Panc1 (cell line): ENCODE results near the gene LGI2. TPM values are rescaled to one million over a fixed set of nuclear protein-coding genes. Genes with fewer than 3 reads are reported as not detected.
"Not testable (repeated sequence)": the region's sequence is repeated elsewhere in the genome, so short reads cannot be mapped to it uniquely, and the experiment has no call there.

Experiments
- ATAC-seq: fragments of 200-7000 bp; cut with Tn5 transposase; 2 replicates; pipeline ENCODE4 v1.9.1; 2020; ENCODE audit warnings: mild to moderate bottlenecking, moderate library complexity
- BruUV-seq: library from RNA; stranded (reverse); fragments of 400-500 nt; replicated peaks from 2 replicates; lab custom pipeline; 2021; lab: Mats Ljungman, UMichigan
- CTCF ChIA-PET: fragments of 300-600 bp; sonication (Branson Sonifier 250); formaldehyde crosslinking; loops from one replicate; lab custom pipeline; 2022; ENCODE audit warnings: antibody characterized with exemption; lab: Charles Lee
- POLR2A ChIA-PET: fragments of 300-600 bp; sonication (Branson Sonifier 250); formaldehyde crosslinking; loops from one replicate; lab custom pipeline; 2022; ENCODE audit warnings: antibody characterized with exemption; lab: Charles Lee
- DNase-seq: peaks from one replicate; pipeline ENCODE4 v3.0.0-alpha.2; 2010; ENCODE audit warnings: low read depth, low spot score
- H3K27ac ChIP-seq: 2 replicates; pipeline ENCODE4 v1.5.1; 2011; ENCODE audit warnings: mild to moderate bottlenecking, low read length, inconsistent platforms
- H3K27me3 ChIP-seq: fragments of 200-500 bp; sonication (Bioruptor generic); 2 replicates; pipeline ENCODE4 v1.6.0; 2014; ENCODE audit warnings: low read length, inconsistent platforms; ENCODE audit not compliant: control insufficient read depth, insufficient read depth
- H3K36me3 ChIP-seq: fragments of 200-500 bp; sonication (Bioruptor generic); 2 replicates; pipeline ENCODE4 v1.5.1; 2014; ENCODE audit warnings: inconsistent platforms, mild to moderate bottlenecking, low read length, moderate library complexity; ENCODE audit not compliant: control insufficient read depth, insufficient read depth
- H3K4me1 ChIP-seq: 2 replicates; pipeline ENCODE4 v1.5.1; 2011; ENCODE audit warnings: inconsistent platforms, mild to moderate bottlenecking, low read length, moderate library complexity; ENCODE audit not compliant: control insufficient read depth, insufficient read depth
- H3K4me3 ChIP-seq, 2 experiments: 2 replicates each; pipeline ENCODE4 v1.5.1; 2011 to 2012; ENCODE audit warnings: low read depth in 2 of 2, low read length in 2 of 2, mild to moderate bottlenecking in 2 of 2, inconsistent platforms in 1 of 2, moderate library complexity in 1 of 2
- H3K9me3 ChIP-seq: fragments of 200-500 bp; sonication (Bioruptor generic); 2 replicates; pipeline ENCODE4 v1.5.1; 2014; ENCODE audit warnings: low read depth, mild to moderate bottlenecking, inconsistent platforms, low read length, moderate library complexity; ENCODE audit not compliant: control insufficient read depth, insufficient read depth
- CTCF ChIP-seq: fragments of 450-650 bp; IDR thresholded peaks from 2 replicates; pipeline ENCODE4 v1.5.1; 2017; ENCODE audit warnings: mild to moderate bottlenecking
- POLR2AphosphoS5 ChIP-seq: IDR thresholded peaks from 2 replicates; pipeline ENCODE4 v1.6.1; 2012; ENCODE audit warnings: mild to moderate bottlenecking, low read depth, low read length, moderate library complexity
- REST ChIP-seq, 2 experiments: IDR thresholded peaks; 2 replicates each; pipeline ENCODE4 v1.6.1; 2011 to 2012; ENCODE audit warnings: low read depth in 2 of 2, control low read depth in 1 of 2, low read length in 1 of 2, mild to moderate bottlenecking in 1 of 2, moderate library complexity in 1 of 2; ENCODE audit not compliant: insufficient read depth in 1 of 2
- SIN3A ChIP-seq: IDR thresholded peaks from 2 replicates; pipeline ENCODE4 v1.6.1; 2012; ENCODE audit warnings: low read depth, mild to moderate bottlenecking, low read length, moderate library complexity, borderline replicate concordance; ENCODE audit not compliant: insufficient read depth
- TCF7L2 ChIP-seq: IDR thresholded peaks from 2 replicates; pipeline ENCODE4 v1.6.1; 2011; ENCODE audit warnings: mild to moderate bottlenecking, low read depth, low read length, inconsistent platforms
- in situ Hi-C: cut with HindIII; loops from 2 replicates; pipeline ENCODE4 v1.10.0; 2016; ENCODE audit warnings: low sequenced_read_pairs, low pct_unique_long_range_greater_than_20kb
- intact Hi-C: fragments of 100-400 bp; cut with micrococcal nuclease; formaldehyde crosslinking; loops from one replicate; pipeline ENCODE4 v1.10.0; 2022; ENCODE audit not compliant: unreplicated experiment
- total RNA-seq: library from RNA; stranded (reverse); gene quantifications from one replicate; pipeline ENCODE4 v1.2.1, GENCODE V29; 2021; ENCODE audit not compliant: unreplicated experiment

LGI2 gene
- total RNA-seq, 1 experiment from 2014 or later, result not detected

DNA sequence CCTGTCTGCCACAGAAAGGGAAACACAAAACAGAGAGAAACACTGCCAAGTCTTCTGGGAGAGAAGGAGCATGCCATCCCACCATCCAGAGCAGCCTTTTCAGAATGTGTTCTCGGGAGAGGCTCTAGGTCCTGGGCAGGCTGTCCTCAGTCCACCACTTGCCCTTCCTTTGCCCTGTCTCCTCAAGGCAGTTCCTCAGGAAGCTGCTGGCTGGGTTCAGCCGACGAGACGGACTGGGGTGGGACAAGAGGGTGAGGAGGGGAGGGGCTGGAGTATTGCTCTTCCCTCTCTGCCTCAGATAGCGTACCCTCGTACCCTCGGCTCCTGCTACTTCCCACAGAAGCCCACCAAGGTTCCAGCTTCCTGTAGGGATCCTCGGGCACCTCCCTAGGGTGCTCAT, 26.6 kb upstream of the LGI2 start:
- ATAC-seq (no peak), DNase-seq (no peak)
- Histone ChIP-seq H3K36me3 (no peaks in the 10 kb centered on the region), H3K4me3 (no peak overlapping the region), H3K9me3 (no peaks in the 10 kb centered on the region), H3K27me3 (no peaks in the 10 kb centered on the region), H3K4me1 (no peaks in the 10 kb centered on the region), H3K27ac (no peak overlapping the region)
- TF ChIP-seq REST (IDR thresholded peaks at IDR 0.05; ENCODE audit: insufficient read depth in 1 of 2, low read depth in 2 of 2, low read length in 1 of 2), result no peak
- no peak for TF ChIP-seq TCF7L2
- no peak for TF ChIP-seq CTCF
- TF ChIP-seq SIN3A, result no peak
- TF ChIP-seq POLR2AphosphoS5, result no peak
- intact Hi-C loops (no loop called here), in situ Hi-C loops (no loop called here)
- CTCF ChIA-PET, result no interaction called here
- POLR2A ChIA-PET, result no interaction called here
- no TSS peak for BruUV-seq

GRCh38 chr4:25052037-25052436, 21.3 kb upstream of the LGI2 start:
- DNase-seq, in situ Hi-C loops, POLR2A ChIA-PET, intact Hi-C loops, BruUV-seq, ATAC-seq, CTCF ChIA-PET, H3K27ac ChIP-seq, H3K4me1 ChIP-seq, H3K9me3 ChIP-seq, H3K4me3 ChIP-seq, H3K27me3 ChIP-seq, H3K36me3 ChIP-seq: not testable (repeated sequence)

DNA sequence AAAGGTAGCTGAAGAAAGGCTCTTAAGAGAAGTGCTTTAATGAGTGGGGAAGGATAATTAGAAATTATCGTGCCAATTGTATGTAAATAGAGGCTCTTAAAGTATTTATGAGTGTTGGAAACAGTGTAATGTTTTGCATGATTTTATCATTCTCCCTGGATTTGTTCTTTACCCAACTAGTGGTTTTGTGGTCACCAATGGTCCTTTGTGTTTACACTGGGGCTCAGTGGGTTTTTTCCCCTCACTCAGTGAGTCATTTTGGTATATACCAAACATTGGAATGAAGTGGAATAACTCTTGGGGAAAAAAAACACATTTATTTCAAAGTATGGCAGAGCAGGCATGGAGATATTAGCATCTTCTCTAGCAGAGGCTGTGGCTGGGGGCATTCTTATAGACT, 20.8 kb upstream of the LGI2 start:
- no TSS peak for BruUV-seq

More for the DNA sequence above, 20.8 kb upstream of the LGI2 start:
- TF ChIP-seq TCF7L2, result no peak
- no peak for TF ChIP-seq CTCF
- TF ChIP-seq POLR2AphosphoS5, result no peak
- TF ChIP-seq SIN3A, result no peak
- intact Hi-C loops (no loop called here), in situ Hi-C loops (no loop called here)
- Histone ChIP-seq H3K4me3 (no peak overlapping the region), H3K27ac (no peak overlapping the region), H3K36me3 (no peaks in the 10 kb centered on the region), H3K4me1 (no peaks in the 10 kb centered on the region), H3K9me3 (no peaks in the 10 kb centered on the region), H3K27me3 (peaks cover 2% of the 10 kb centered on the region; the same call in 1 of the 2 replicates)
- DNase-seq, result no peak
- ChIA-PET POLR2A (no interaction called here), CTCF (no interaction called here)
- ATAC-seq, result no peak
